Measurements from ENCODE around the gene POM121L12.

Gene POM121L12

GRCh38 chr7:53035499-53036412 lies at the start of gene POM121L12:
POM121L12 (plus strand) TSS chr7:53035633; CDS start chr7:53035672, 39 bp downstream.
- no peak for DNase-seq

- no peak for DNase-seq
Measured at GRCh38 chr7:52992001-52992400, 43.4 kb upstream of the POM121L12 start.

GRCh38 chr7:52992479-52993162 lies 42.8 kb upstream of the POM121L12 start:
- DNase-seq = no peak

- no peak for DNase-seq
Measured at GRCh38 chr7:52995676-52996075, 39.8 kb upstream of the POM121L12 start.

GRCh38 chr7:53001221-53001620 lies 34.2 kb upstream of the POM121L12 start:
- DNase-seq = no peak

GRCh38 chr7:53002389-53002788 lies 33.0 kb upstream of the POM121L12 start:
- no peak for DNase-seq

- no peak for DNase-seq
Measured at GRCh38 chr7:53003653-53004445, 31.6 kb upstream of the POM121L12 start.

GRCh38 chr7:53013925-53014324 lies 21.5 kb upstream of the POM121L12 start:
- DNase-seq = no peak

- DNase-seq = no peak
Measured at GRCh38 chr7:53015463-53015862, 20.0 kb upstream of the POM121L12 start.

GRCh38 chr7:53022893-53023292 lies 12.5 kb upstream of the POM121L12 start:
- DNase-seq = no peak

- DNase-seq = no peak
Measured at GRCh38 chr7:53048638-53049037, 13.2 kb downstream of the POM121L12 start.

GRCh38 chr7:53050433-53050832 lies 15.0 kb downstream of the POM121L12 start:
- DNase-seq = no peak

- DNase-seq = no peak
Measured at GRCh38 chr7:53059591-53059990, 24.2 kb downstream of the POM121L12 start.

GRCh38 chr7:53060066-53060465 lies 24.6 kb downstream of the POM121L12 start:
- no peak for DNase-seq

- no peak for DNase-seq
Measured at GRCh38 chr7:53062796-53063195, 27.4 kb downstream of the POM121L12 start.

- no peak for DNase-seq
Measured at GRCh38 chr7:53068673-53069072, 33.2 kb downstream of the POM121L12 start.

- DNase-seq = no peak
Measured at GRCh38 chr7:53070883-53071282, 35.5 kb downstream of the POM121L12 start.

Data from SHP77 treated with DMSO at 0.1 percent for 48 hours (cell line).